ENCODE results near the gene SPRY4.
A peak's percentile ranks its signal among the peaks of the same experiment; 100 is the strongest.
"Not testable (repeated sequence)": the region's sequence is repeated elsewhere in the genome, so short reads cannot be mapped to it uniquely, and the experiment has no call there.

SPRY4 gene

GRCh38 chr5:142314606-142315005, 10.2 kb downstream of the SPRY4 start:
- no peak for DNase-seq (ENCODE audit: low spot score)

- no peak for DNase-seq (ENCODE audit: low spot score)
Observed at GRCh38 chr5:142314109-142314508, 10.7 kb downstream of the SPRY4 start.

GRCh38 chr5:142313682-142314081, 11.1 kb downstream of the SPRY4 start:
- DNase-seq (ENCODE audit: low spot score), result no peak

GRCh38 chr5:142313275-142313674, 11.5 kb downstream of the SPRY4 start:
- no peak for DNase-seq (ENCODE audit: low spot score)

- no peak for DNase-seq (ENCODE audit: low spot score)
Observed at GRCh38 chr5:142312399-142312798, 12.4 kb downstream of the SPRY4 start.

GRCh38 chr5:142311725-142312124, 13.1 kb downstream of the SPRY4 start:
- DNase-seq (ENCODE audit: low spot score), result no peak

- no peak for DNase-seq (ENCODE audit: low spot score)
Observed at GRCh38 chr5:142310803-142311202, 14.0 kb downstream of the SPRY4 start.

GRCh38 chr5:142309747-142310318, 15.0 kb downstream of the SPRY4 start:
- no peak for DNase-seq (ENCODE audit: low spot score)

- DNase-seq (ENCODE audit: low spot score), result no peak
Observed at GRCh38 chr5:142308358-142308757, 16.5 kb downstream of the SPRY4 start.

- no peak for DNase-seq (ENCODE audit: low spot score)
Observed at GRCh38 chr5:142307146-142307890, 17.5 kb downstream of the SPRY4 start.

- no peak for DNase-seq (ENCODE audit: low spot score)
Observed at GRCh38 chr5:142306077-142306502, 18.7 kb downstream of the SPRY4 start.

GRCh38 chr5:142305211-142305610, 19.6 kb downstream of the SPRY4 start:
- DNase-seq (ENCODE audit: low spot score), result no peak

- no peak for DNase-seq (ENCODE audit: low spot score)
Observed at GRCh38 chr5:142304013-142304701, 20.7 kb downstream of the SPRY4 start.

GRCh38 chr5:142303565-142303964, 21.3 kb downstream of the SPRY4 start:
- DNase-seq (ENCODE audit: low spot score), result no peak

- DNase-seq (ENCODE audit: low spot score), result peak; percentile 3
Observed at GRCh38 chr5:142301540-142301939, 23.3 kb downstream of the SPRY4 start.

GRCh38 chr5:142300677-142301076, 24.1 kb downstream of the SPRY4 start:
- no peak for DNase-seq (ENCODE audit: low spot score)

GRCh38 chr5:142298789-142299188, 26.0 kb downstream of the SPRY4 start:
- DNase-seq (ENCODE audit: low spot score), result no peak

- not testable (repeated sequence) for DNase-seq (ENCODE audit: low spot score)
Observed at GRCh38 chr5:142297786-142298185, 27.0 kb downstream of the SPRY4 start.

- DNase-seq (ENCODE audit: low spot score), result no peak
Observed at GRCh38 chr5:142296914-142297417, 27.9 kb downstream of the SPRY4 start.

GRCh38 chr5:142295960-142296860, 28.6 kb downstream of the SPRY4 start:
- DNase-seq (ENCODE audit: low spot score), result no peak

GRCh38 chr5:142295084-142295758, 29.6 kb downstream of the SPRY4 start:
- no peak for DNase-seq (ENCODE audit: low spot score)

Data from LoVo (cell line).